ENCODE measurements around the gene VDR. TPM values are rescaled to one million over a fixed set of nuclear protein-coding genes. Genes with fewer than 3 reads are reported as not detected.
A peak's percentile ranks its signal among the peaks of the same experiment; 100 is the strongest.

Gene VDR
- total and polyA plus RNA-seq, 2 experiments from 2014 or later, result not detected

DNA sequence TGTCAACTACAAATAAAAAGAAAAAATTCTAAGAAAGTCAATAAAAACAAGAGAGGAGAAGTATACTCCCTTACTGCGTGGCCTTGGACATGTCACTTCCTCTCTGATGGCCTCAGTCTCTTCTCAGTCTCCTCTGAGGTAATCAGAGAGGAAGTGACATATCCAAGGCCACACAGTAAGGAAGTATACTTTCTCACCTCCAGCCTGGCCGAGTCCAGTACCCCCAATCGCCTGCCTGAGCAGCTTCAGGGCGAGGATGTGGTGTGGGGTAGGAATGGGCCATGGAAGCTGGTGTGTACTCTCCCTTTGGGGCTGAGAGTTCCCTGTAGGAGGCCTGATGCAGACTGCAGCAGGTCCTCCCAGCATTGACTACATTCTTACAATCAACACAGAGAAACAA, 15.8 kb downstream of the VDR start:
- Histone ChIP-seq H3K4me1 (ENCODE audit: low read depth) (peaks cover 9% of the 10 kb centered on the region), H3K4me3 (no peak overlapping the region), H3K27ac (no peak overlapping the region), H3K36me3 (no peaks in the 10 kb centered on the region), H3K27me3 (peaks cover 5% of the 10 kb centered on the region), H3K9me3 (ENCODE audit: low read depth) (no peaks in the 10 kb centered on the region)
- TF ChIP-seq, protein P1, sequence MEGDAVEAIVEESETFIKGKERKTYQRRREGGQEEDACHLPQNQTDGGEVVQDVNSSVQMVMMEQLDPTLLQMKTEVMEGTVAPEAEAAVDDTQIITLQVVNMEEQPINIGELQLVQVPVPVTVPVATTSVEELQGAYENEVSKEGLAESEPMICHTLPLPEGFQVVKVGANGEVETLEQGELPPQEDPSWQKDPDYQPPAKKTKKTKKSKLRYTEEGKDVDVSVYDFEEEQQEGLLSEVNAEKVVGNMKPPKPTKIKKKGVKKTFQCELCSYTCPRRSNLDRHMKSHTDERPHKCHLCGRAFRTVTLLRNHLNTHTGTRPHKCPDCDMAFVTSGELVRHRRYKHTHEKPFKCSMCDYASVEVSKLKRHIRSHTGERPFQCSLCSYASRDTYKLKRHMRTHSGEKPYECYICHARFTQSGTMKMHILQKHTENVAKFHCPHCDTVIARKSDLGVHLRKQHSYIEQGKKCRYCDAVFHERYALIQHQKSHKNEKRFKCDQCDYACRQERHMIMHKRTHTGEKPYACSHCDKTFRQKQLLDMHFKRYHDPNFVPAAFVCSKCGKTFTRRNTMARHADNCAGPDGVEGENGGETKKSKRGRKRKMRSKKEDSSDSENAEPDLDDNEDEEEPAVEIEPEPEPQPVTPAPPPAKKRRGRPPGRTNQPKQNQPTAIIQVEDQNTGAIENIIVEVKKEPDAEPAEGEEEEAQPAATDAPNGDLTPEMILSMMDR (IDR thresholded peaks at IDR 0.05; ENCODE audit: low read depth, low read length), result no peak
- no peak for DNase-seq (ENCODE audit: low read depth in 1 of 2, low spot score in 1 of 2)

DNA sequence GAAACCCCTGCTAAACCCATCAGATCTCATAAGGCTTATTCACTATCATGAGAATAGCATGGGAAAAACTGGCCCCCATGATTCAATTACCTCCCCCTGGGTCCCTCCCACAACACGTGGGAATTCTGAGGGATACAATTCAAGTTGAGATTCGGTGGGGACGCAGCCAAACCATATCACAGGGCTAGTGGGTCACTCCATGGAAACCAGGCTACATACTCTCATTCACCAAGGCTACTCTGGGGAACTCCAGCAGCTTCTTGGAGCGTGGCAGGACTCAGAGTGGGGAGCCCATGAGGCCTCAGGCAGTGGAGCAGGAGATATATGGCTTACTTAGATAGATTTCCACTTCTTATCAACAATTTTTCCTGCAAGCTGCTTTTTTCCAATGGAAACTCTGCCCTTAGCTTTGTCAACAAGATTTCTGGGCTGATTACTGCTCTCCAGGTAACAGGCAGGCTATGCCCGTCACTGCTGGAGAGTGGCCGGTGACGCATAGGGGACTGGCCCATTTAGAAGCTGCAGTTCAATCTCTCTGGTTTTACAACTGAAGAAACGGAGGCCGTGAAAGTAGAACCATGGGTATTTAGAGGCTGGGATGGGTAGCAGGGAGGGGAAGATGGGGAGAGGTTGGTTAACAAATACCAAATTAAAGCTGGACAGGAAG, 16.5 kb downstream of the VDR start:
- H3K36me3 ChIP-seq, result no peaks in the 10 kb centered on the region
- H3K9me3 ChIP-seq (ENCODE audit: low read depth), result no peaks in the 10 kb centered on the region
- TF ChIP-seq, protein P1 (IDR thresholded peaks at IDR 0.05; ENCODE audit: low read depth, low read length), result no peak
- peak in 1 of 2 donors; percentile 21 for DNase-seq (ENCODE audit: low read depth in 1 of 2, low spot score in 1 of 2)
- peaks cover 9% of the 10 kb centered on the region for H3K4me1 ChIP-seq (ENCODE audit: low read depth)
- H3K4me3 ChIP-seq, result no peak overlapping the region
- H3K27me3 ChIP-seq, result no peaks in the 10 kb centered on the region
- no peak overlapping the region for H3K27ac ChIP-seq

DNA sequence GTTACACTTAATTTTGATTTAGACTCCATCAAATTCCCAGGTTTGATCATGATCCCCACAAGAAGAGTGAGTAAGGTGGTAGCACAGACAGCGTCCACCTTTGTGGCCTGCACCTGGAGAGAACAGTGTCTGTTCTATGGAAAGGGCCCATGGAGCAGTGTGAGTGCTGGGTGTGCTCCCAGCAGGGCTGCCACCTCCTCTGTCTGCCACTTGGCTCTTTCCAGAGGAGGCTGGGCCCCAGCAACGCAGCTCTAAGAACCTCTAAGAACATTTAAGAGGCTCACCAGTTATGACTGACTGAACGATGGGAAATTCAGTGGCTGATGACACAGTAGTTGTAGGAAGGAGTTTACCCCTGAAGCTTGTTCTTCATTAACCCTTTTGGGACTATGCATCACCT, 17.3 kb downstream of the VDR start:
- no peak for DNase-seq (ENCODE audit: low read depth in 1 of 2, low spot score in 1 of 2)
- no peaks in the 10 kb centered on the region for H3K27me3 ChIP-seq
- peaks cover 9% of the 10 kb centered on the region for H3K4me1 ChIP-seq (ENCODE audit: low read depth)
- no peaks in the 10 kb centered on the region for H3K9me3 ChIP-seq (ENCODE audit: low read depth)
- TF ChIP-seq, protein P1 (IDR thresholded peaks at IDR 0.05; ENCODE audit: low read depth, low read length), result no peak
- no peak overlapping the region for H3K4me3 ChIP-seq
- no peaks in the 10 kb centered on the region for H3K36me3 ChIP-seq
- no peak overlapping the region for H3K27ac ChIP-seq

DNA sequence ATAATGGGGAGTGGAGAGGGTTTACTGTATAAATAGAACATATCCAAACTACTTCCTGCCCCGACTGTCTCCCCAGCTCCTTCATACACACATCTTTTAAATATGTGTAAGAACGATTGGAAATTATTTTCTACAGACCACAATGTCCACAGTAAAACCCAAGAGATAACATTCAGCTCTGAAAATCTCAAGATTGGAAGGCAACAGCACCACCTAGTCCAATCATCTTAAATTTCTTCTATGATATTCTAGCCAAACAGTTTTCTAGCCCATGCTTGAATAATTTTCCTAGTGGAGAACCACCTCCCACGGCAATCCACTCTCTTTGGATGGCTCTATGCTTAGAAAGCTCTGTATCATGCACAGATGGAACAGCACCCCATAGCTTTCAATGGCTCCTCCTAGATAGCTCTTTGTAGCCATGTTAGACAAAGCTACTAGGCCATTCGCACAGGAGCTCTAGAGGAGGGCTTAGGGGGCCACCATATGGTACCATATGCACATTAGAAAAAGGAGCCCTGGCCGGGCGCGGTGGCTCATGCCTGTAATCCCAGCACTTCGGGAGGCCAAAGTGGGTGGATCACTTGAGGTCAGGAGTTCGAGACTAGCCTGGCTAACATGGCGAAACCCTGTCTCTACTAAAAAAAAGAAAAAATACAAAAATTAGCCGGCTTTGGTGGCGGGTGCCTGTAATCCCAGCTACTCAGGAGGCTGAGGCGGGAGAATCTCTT, 18.1 kb downstream of the VDR start:
- TF ChIP-seq, protein P1 (IDR thresholded peaks at IDR 0.05; ENCODE audit: low read depth, low read length), result no peak
- DNase-seq (ENCODE audit: low read depth in 1 of 2, low spot score in 1 of 2), result peak in 1 of 2 donors; percentile 60
- H3K36me3 ChIP-seq, result no peaks in the 10 kb centered on the region
- H3K27me3 ChIP-seq, result no peaks in the 10 kb centered on the region
- H3K27ac ChIP-seq, result no peak overlapping the region
- H3K4me3 ChIP-seq, result no peak overlapping the region
- peaks cover 9% of the 10 kb centered on the region for H3K4me1 ChIP-seq (ENCODE audit: low read depth)
- H3K9me3 ChIP-seq (ENCODE audit: low read depth), result no peaks in the 10 kb centered on the region

DNA sequence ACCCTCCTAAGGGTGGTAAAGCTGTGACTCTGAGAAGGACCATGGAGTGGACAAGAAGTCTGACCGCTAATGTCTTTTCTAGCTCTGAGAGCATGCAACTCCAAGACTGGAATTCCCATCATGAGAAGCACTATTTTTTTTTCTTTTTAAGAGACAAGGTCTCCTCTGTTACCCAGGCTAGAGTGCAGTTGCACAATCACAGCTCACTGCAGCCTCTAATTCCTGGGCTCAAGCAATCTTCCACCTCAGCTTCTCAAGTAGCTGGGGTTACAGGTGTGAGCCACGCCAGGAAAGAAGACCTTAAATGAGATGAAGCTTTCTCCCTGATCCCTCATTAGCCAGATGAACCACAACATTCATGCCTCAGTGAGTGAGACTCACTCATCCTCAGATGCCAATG, 19.2 kb downstream of the VDR start:
- Histone ChIP-seq H3K27ac (no peak overlapping the region), H3K27me3 (no peaks in the 10 kb centered on the region), H3K4me1 (ENCODE audit: low read depth) (peaks cover 9% of the 10 kb centered on the region), H3K4me3 (no peak overlapping the region), H3K36me3 (no peaks in the 10 kb centered on the region), H3K9me3 (ENCODE audit: low read depth) (no peaks in the 10 kb centered on the region)
- TF ChIP-seq, protein P1 (IDR thresholded peaks at IDR 0.05; ENCODE audit: low read depth, low read length), result no peak
- peak in 1 of 2 donors; percentile 48 for DNase-seq (ENCODE audit: low read depth in 1 of 2, low spot score in 1 of 2)
